GM12874 (cell line): ENCODE data around the gene TINAGL1.

ENCODE experiments used
- CTCF ChIP-seq: IDR thresholded peaks from 2 replicates; pipeline ENCODE4 v1.5.1; 2011; ENCODE audit warnings: low read depth, mild to moderate bottlenecking, control low read depth, low read length, moderate library complexity; ENCODE audit not compliant: insufficient read depth

TINAGL1 gene

GRCh38 chr1:31618916-31619846, 42.9 kb downstream of the TINAGL1 start:
- TF ChIP-seq CTCF: no peak

GRCh38 chr1:31620631-31621497, 44.5 kb downstream of the TINAGL1 start:
- TF ChIP-seq CTCF: no peak

GRCh38 chr1:31621498-31621820, 45.1 kb downstream of the TINAGL1 start:
- no peak for TF ChIP-seq CTCF

- TF ChIP-seq CTCF: no peak
Observed at GRCh38 chr1:31621847-31622730, 45.8 kb downstream of the TINAGL1 start.

- no peak for TF ChIP-seq CTCF
Observed at GRCh38 chr1:31623365-31623764, 47.0 kb downstream of the TINAGL1 start.

GRCh38 chr1:31624309-31624708, 48.0 kb downstream of the TINAGL1 start:
- TF ChIP-seq CTCF: no peak
